GM18498 (cell line): Measurements from ENCODE around the gene PRDM12.

Experiments used
- ATAC-seq: cut with Tn5 transposase; IDR thresholded peaks from one replicate; pipeline ENCODE4 v1.9.1; 2021; ENCODE audit warnings: mild to moderate bottlenecking, moderate library complexity; ENCODE audit not compliant: unreplicated experiment

The PRDM12 gene

GRCh38 chr9:130687615-130688014, 23.2 kb downstream of the PRDM12 start:
- ATAC-seq, result no peak

- no peak for ATAC-seq
These were observed 23.7 kb downstream of the PRDM12 start for GRCh38 chr9:130688072-130688471.

GRCh38 chr9:130689572-130689936, 25.2 kb downstream of the PRDM12 start:
- ATAC-seq, result no peak

GRCh38 chr9:130689937-130690700, 25.7 kb downstream of the PRDM12 start:
- ATAC-seq, result no peak

- no peak for ATAC-seq
These were observed 27.9 kb downstream of the PRDM12 start for GRCh38 chr9:130692321-130692720.

- ATAC-seq, result no peak
These were observed 28.7 kb downstream of the PRDM12 start for GRCh38 chr9:130693101-130693425.

GRCh38 chr9:130693426-130694191, 29.2 kb downstream of the PRDM12 start, which contains the start of gene EXOSC2:
TSS of gene EXOSC2 (plus strand) at chr9:130693780. CDS start at chr9:130693792, 12 bp downstream.
- peak; percentile 85 for ATAC-seq

- no peak for ATAC-seq
These were observed 29.8 kb downstream of the PRDM12 start for GRCh38 chr9:130694205-130694604.

- ATAC-seq, result no peak
These were observed 31.8 kb downstream of the PRDM12 start for GRCh38 chr9:130696139-130696650.

GRCh38 chr9:130696996-130697395, 32.6 kb downstream of the PRDM12 start:
- no peak for ATAC-seq

GRCh38 chr9:130698514-130698913, 34.1 kb downstream of the PRDM12 start:
- ATAC-seq, result no peak

- ATAC-seq, result no peak
These were observed 34.7 kb downstream of the PRDM12 start for GRCh38 chr9:130699047-130699446.

GRCh38 chr9:130701059-130702022, 36.9 kb downstream of the PRDM12 start:
- no peak for ATAC-seq

GRCh38 chr9:130703501-130703900, 39.1 kb downstream of the PRDM12 start:
- no peak for ATAC-seq

GRCh38 chr9:130707225-130707976, 43.0 kb downstream of the PRDM12 start:
- ATAC-seq, result no peak

GRCh38 chr9:130710822-130711352, 46.5 kb downstream of the PRDM12 start:
- ATAC-seq, result no peak

GRCh38 chr9:130711469-130711868, 47.1 kb downstream of the PRDM12 start:
- no peak for ATAC-seq

GRCh38 chr9:130712564-130713285, 48.3 kb downstream of the PRDM12 start:
- peak; percentile 97 for ATAC-seq

- ATAC-seq, result no peak
These were observed 49.0 kb downstream of the PRDM12 start for GRCh38 chr9:130713286-130713960.
